HepG2 (cell line): ENCODE measurements around the gene LRRC8D. TPM values are rescaled to one million over a fixed set of nuclear protein-coding genes. Genes with fewer than 3 reads are reported as not detected.

Experiments
- ATRX ChIP-seq: sonication (generic); formaldehyde crosslinking; IDR thresholded peaks from 2 replicates; pipeline ENCODE4 v1.4.0; 2020; ENCODE audit warnings: missing genetic modification reagents, borderline replicate concordance
- HDAC2 ChIP-seq: sonication (generic); formaldehyde crosslinking; IDR thresholded peaks from 2 replicates; pipeline ENCODE4 v1.4.0; 2020; ENCODE audit warnings: missing genetic modification reagents
- HNF4A ChIP-seq: sonication (generic); formaldehyde crosslinking; IDR thresholded peaks from 2 replicates; pipeline ENCODE4 v1.4.0; 2020; ENCODE audit warnings: missing genetic modification reagents
- HOXA9 ChIP-seq: sonication (generic); formaldehyde crosslinking; IDR thresholded peaks from 2 replicates; pipeline ENCODE4 v1.8.1; 2022; ENCODE audit warnings: missing genetic modification reagents, mild to moderate bottlenecking, moderate library complexity, borderline replicate concordance
- IRX3 ChIP-seq: sonication (generic); formaldehyde crosslinking; IDR thresholded peaks from 2 replicates; pipeline ENCODE4 v1.8.1; 2023; ENCODE audit warnings: mild to moderate bottlenecking, low read depth, missing genetic modification reagents, borderline replicate concordance
- SOX6 ChIP-seq, 2 experiments: fragments of 450-650 bp in 1 of 2; sonication (generic) in 1 of 2; formaldehyde crosslinking in 1 of 2; IDR thresholded peaks; 2 replicates each; pipeline versions ENCODE4 v1.4.0 to v1.6.1; 2017 to 2020; ENCODE audit warnings: antibody characterized with exemption in 1 of 2, mild to moderate bottlenecking in 1 of 2, missing genetic modification reagents in 1 of 2
- TCF7L2 ChIP-seq: IDR thresholded peaks from 2 replicates; pipeline ENCODE4 v1.6.1; 2011; ENCODE audit warnings: mild to moderate bottlenecking, low read depth, low read length, moderate library complexity
- TEAD3 ChIP-seq: optimal IDR thresholded peaks from 2 replicates; pipeline ENCODE3; 2016; ENCODE audit warnings: borderline replicate concordance
- ZIK1 ChIP-seq: sonication (generic); formaldehyde crosslinking; IDR thresholded peaks from 2 replicates; pipeline ENCODE4 v1.5.0; 2020; ENCODE audit warnings: mild to moderate bottlenecking, low read depth, missing genetic modification reagents, borderline replicate concordance
- ZNF558 ChIP-seq: sonication (generic); formaldehyde crosslinking; IDR thresholded peaks from 2 replicates; pipeline ENCODE4 v1.9.0; 2022; ENCODE audit warnings: mild to moderate bottlenecking, missing genetic modification reagents, borderline replicate concordance
- ZNF670 ChIP-seq: sonication (generic); formaldehyde crosslinking; IDR thresholded peaks from 2 replicates; pipeline ENCODE4 v1.8.0; 2022; ENCODE audit warnings: mild to moderate bottlenecking, missing genetic modification reagents, borderline replicate concordance
- polyA plus RNA-seq, 8 experiments: library from polyadenylated mRNA; depleted of rRNA in 3 of 8; stranded (reverse) in 7 of 8; unstranded in 1 of 8; fragments of >200 nt; fragmentation: Illumina TruSeq in 4 of 8; extraction: Trizol in 4 of 8; gene quantifications; 2 replicates each; pipeline versions ENCODE4 v1.2.1 to v1.2.3, GENCODE V29; 2011 to 2016; ENCODE audit warnings: low read depth in 4 of 8, missing spikeins in 1 of 8, mixed read lengths in 1 of 8; ENCODE audit not compliant: insufficient read depth in 1 of 8
- total RNA-seq, 5 experiments: library from RNA; depleted of rRNA; stranded (reverse); fragments of >200 nt; fragmentation: Illumina TruSeq; extraction: Trizol; gene quantifications; 2 replicates each; pipeline ENCODE4 v1.2.3, GENCODE V29; 2016; ENCODE audit warnings: low read depth in 1 of 5
- TF ChIP-seq, protein P1 (sequence below): sonication (generic); formaldehyde crosslinking; IDR thresholded peaks from 2 replicates; pipeline ENCODE4 v1.5.0; 2020; ENCODE audit warnings: mild to moderate bottlenecking, low read depth, missing genetic modification reagents, borderline replicate concordance
- TF ChIP-seq, protein P2 (sequence below): sonication (generic); formaldehyde crosslinking; IDR thresholded peaks from 2 replicates; pipeline ENCODE4 v1.4.0; 2020; ENCODE audit warnings: missing genetic modification reagents, mild to moderate bottlenecking, borderline replicate concordance
- TF ChIP-seq, protein P3 (sequence below): IDR thresholded peaks from 2 replicates; pipeline ENCODE4 v1.6.1; 2016; ENCODE audit warnings: missing compliant biosample characterization, missing genetic modification reagents, borderline replicate concordance
- TF ChIP-seq, protein P4 (sequence below): sonication (generic); formaldehyde crosslinking; IDR thresholded peaks from 2 replicates; pipeline ENCODE4 v1.8.1; 2022; ENCODE audit warnings: mild to moderate bottlenecking, missing genetic modification reagents
- TF ChIP-seq, protein P5 (sequence below): sonication (generic); formaldehyde crosslinking; IDR thresholded peaks from 2 replicates; pipeline ENCODE4 v1.4.0; 2020; ENCODE audit warnings: missing genetic modification reagents

LRRC8D gene
- total and polyA plus RNA-seq, 2 of the 13 experiments (the other 11 are each of a cell fraction or from before 2014, with no cell fraction given), result 29.9 to 45.5 TPM

DNA sequence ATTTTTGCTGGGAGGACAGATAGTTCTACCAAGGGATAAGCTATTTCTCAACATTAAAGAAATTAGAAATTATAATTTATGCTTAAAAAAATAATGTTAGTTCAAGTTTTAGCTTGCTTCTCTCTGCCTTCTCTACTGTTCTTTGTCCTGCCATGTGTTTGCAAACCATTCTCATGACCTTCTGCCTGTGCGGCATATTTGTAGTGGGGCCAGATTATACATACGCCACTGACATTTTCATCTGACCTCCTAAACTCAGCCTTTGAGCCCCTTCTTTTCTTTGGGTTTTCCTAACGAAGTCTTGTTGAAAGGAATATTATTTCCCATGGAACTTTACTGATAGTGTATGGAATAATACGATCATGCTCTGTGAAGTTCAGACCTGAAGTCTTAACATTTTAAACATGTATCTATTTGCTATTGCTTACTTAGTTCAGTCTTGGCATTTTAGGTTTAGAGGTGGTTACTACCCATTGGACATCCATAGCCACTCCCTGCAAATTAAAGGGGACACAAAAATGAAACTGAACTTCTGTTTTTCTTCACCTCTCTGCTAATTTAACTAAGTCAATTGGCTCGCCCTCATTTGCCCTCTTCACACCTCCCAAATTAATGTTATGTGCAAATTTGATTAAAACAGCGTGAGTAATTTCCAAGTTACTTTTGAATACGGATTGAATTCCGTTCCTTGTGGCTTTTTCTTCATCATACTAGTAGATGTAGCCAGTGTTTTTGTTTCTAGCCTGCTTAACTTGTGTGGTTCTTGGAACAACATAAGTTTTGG lies 15.6 kb downstream of the LRRC8D start (continued):
- TF ChIP-seq ZNF670 (CRISPR knock-in tag) (no peak), ZNF558 (CRISPR knock-in tag) (no peak), HOXA9 (CRISPR knock-in tag) (no peak), TEAD3 (peak; percentile 69), ZIK1 (CRISPR knock-in tag) (no peak), ATRX (CRISPR knock-in tag) (no peak), SOX6 (IDR thresholded peaks at IDR 0.05) (no peak), SOX6 (CRISPR knock-in tag; IDR thresholded peaks at IDR 0.05) (no peak), TCF7L2 (no peak), IRX3 (no peak), HDAC2 (CRISPR knock-in tag) (peak; percentile 67; the same call in 1 of the 2 replicates), HNF4A (CRISPR knock-in tag) (peak; percentile 85)
- TF ChIP-seq, protein P1, sequence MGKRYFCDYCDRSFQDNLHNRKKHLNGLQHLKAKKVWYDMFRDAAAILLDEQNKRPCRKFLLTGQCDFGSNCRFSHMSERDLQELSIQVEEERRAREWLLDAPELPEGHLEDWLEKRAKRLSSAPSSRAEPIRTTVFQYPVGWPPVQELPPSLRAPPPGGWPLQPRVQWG, result no peak
- TF ChIP-seq, protein P2, sequence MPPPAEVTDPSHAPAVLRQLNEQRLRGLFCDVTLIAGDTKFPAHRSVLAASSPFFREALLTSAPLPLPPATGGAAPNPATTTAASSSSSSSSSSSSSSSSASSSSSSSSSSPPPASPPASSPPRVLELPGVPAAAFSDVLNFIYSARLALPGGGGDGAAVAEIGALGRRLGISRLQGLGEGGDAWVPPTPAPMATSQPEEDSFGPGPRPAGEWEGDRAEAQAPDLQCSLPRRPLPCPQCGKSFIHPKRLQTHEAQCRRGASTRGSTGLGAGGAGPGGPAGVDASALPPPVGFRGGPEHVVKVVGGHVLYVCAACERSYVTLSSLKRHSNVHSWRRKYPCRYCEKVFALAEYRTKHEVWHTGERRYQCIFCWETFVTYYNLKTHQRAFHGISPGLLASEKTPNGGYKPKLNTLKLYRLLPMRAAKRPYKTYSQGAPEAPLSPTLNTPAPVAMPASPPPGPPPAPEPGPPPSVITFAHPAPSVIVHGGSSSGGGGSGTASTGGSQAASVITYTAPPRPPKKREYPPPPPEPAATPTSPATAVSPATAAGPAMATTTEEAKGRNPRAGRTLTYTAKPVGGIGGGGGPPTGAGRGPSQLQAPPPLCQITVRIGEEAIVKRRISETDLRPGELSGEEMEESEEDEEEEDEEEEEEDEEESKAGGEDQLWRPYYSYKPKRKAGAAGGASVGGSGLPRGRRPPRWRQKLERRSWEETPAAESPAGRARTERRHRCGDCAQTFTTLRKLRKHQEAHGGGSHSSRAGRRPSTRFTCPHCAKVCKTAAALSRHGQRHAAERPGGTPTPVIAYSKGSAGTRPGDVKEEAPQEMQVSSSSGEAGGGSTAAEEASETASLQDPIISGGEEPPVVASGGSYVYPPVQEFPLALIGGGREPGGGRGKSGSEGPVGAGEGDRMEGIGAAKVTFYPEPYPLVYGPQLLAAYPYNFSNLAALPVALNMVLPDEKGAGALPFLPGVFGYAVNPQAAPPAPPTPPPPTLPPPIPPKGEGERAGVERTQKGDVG, result no peak
- TF ChIP-seq, protein P3, sequence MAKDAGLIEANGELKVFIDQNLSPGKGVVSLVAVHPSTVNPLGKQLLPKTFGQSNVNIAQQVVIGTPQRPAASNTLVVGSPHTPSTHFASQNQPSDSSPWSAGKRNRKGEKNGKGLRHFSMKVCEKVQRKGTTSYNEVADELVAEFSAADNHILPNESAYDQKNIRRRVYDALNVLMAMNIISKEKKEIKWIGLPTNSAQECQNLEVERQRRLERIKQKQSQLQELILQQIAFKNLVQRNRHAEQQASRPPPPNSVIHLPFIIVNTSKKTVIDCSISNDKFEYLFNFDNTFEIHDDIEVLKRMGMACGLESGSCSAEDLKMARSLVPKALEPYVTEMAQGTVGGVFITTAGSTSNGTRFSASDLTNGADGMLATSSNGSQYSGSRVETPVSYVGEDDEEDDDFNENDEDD (CRISPR knock-in tag), result no peak
- TF ChIP-seq, protein P4, sequence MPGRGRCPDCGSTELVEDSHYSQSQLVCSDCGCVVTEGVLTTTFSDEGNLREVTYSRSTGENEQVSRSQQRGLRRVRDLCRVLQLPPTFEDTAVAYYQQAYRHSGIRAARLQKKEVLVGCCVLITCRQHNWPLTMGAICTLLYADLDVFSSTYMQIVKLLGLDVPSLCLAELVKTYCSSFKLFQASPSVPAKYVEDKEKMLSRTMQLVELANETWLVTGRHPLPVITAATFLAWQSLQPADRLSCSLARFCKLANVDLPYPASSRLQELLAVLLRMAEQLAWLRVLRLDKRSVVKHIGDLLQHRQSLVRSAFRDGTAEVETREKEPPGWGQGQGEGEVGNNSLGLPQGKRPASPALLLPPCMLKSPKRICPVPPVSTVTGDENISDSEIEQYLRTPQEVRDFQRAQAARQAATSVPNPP (CRISPR knock-in tag), result no peak
- TF ChIP-seq, protein P5, sequence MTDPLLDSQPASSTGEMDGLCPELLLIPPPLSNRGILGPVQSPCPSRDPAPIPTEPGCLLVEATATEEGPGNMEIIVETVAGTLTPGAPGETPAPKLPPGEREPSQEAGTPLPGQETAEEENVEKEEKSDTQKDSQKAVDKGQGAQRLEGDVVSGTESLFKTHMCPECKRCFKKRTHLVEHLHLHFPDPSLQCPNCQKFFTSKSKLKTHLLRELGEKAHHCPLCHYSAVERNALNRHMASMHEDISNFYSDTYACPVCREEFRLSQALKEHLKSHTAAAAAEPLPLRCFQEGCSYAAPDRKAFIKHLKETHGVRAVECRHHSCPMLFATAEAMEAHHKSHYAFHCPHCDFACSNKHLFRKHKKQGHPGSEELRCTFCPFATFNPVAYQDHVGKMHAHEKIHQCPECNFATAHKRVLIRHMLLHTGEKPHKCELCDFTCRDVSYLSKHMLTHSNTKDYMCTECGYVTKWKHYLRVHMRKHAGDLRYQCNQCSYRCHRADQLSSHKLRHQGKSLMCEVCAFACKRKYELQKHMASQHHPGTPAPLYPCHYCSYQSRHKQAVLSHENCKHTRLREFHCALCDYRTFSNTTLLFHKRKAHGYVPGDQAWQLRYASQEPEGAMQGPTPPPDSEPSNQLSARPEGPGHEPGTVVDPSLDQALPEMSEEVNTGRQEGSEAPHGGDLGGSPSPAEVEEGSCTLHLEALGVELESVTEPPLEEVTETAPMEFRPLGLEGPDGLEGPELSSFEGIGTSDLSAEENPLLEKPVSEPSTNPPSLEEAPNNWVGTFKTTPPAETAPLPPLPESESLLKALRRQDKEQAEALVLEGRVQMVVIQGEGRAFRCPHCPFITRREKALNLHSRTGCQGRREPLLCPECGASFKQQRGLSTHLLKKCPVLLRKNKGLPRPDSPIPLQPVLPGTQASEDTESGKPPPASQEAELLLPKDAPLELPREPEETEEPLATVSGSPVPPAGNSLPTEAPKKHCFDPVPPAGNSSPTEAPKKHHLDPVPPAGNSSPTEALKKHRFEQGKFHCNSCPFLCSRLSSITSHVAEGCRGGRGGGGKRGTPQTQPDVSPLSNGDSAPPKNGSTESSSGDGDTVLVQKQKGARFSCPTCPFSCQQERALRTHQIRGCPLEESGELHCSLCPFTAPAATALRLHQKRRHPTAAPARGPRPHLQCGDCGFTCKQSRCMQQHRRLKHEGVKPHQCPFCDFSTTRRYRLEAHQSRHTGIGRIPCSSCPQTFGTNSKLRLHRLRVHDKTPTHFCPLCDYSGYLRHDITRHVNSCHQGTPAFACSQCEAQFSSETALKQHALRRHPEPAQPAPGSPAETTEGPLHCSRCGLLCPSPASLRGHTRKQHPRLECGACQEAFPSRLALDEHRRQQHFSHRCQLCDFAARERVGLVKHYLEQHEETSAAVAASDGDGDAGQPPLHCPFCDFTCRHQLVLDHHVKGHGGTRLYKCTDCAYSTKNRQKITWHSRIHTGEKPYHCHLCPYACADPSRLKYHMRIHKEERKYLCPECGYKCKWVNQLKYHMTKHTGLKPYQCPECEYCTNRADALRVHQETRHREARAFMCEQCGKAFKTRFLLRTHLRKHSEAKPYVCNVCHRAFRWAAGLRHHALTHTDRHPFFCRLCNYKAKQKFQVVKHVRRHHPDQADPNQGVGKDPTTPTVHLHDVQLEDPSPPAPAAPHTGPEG (CRISPR knock-in tag), result peak; percentile 54
